Sigmoid colon (tissue), 7 donors: ENCODE measurements around the gene RAB7A. TPM values are rescaled to one million over a fixed set of nuclear protein-coding genes. Genes with fewer than 3 reads are reported as not detected.

Experiments
- DNase-seq: peaks from one replicate; pipeline ENCODE4 v3.0.0-alpha.2; 2019
- H3K27ac ChIP-seq, 4 donors: fragments of 200-600 bp; sonication (generic); one replicate each; pipeline ENCODE4 v1.5.1; 2016 to 2019; ENCODE audit warnings: mild to moderate bottlenecking in 1 of 4
- H3K27me3 ChIP-seq, 3 donors: fragments of 200-600 bp; sonication (generic); one replicate each; pipeline ENCODE4 v1.5.1; 2019; ENCODE audit warnings: mild to moderate bottlenecking in 1 of 3
- H3K36me3 ChIP-seq, 4 donors: fragments of 200-600 bp; sonication (generic); one replicate each; pipeline ENCODE4 v1.5.1; 2016 to 2019
- H3K4me1 ChIP-seq, 4 donors: fragments of 200-600 bp; sonication (generic); one replicate each; pipeline ENCODE4 v1.5.1; 2017 to 2019
- H3K4me3 ChIP-seq, 4 donors: fragments of 200-600 bp; sonication (generic); one replicate each; pipeline ENCODE4 v1.5.1; 2017 to 2019; ENCODE audit warnings: mild to moderate bottlenecking in 2 of 4, moderate library complexity in 1 of 4
- H3K9me3 ChIP-seq, 4 donors: fragments of 200-600 bp in 3 of 4; sonication (generic) in 3 of 4; one replicate each; pipeline versions ENCODE4 v1.5.1 to v1.6.1; 2013 to 2019
- CTCF ChIP-seq, 4 experiments: fragments of 450-650 bp in 3 of 4; fragments of 200-600 bp in 1 of 4; IDR thresholded peaks; one replicate each; pipeline ENCODE4 v1.5.1; 2016 to 2019; ENCODE audit warnings: antibody characterized with exemption in 4 of 4, mild to moderate bottlenecking in 3 of 4, moderate library complexity in 2 of 4
- EP300 ChIP-seq, 4 donors: sonication (generic); formaldehyde crosslinking; IDR thresholded peaks; one replicate each; pipeline ENCODE4 v1.6.1; 2017; ENCODE audit warnings: antibody characterized with exemption in 4 of 4
- POLR2A ChIP-seq, 2 donors: fragments of 450-650 bp; IDR thresholded peaks; one replicate each; pipeline ENCODE4 v1.6.1; 2016; ENCODE audit warnings: antibody characterized with exemption in 2 of 2, mild to moderate bottlenecking in 2 of 2, moderate library complexity in 2 of 2
- POLR2AphosphoS5 ChIP-seq, 4 donors: sonication (generic); formaldehyde crosslinking; IDR thresholded peaks; one replicate each; pipeline ENCODE4 v1.6.1; 2017; ENCODE audit warnings: antibody characterized with exemption in 4 of 4
- WGBS, 2 donors: extraction: QIAGEN DNeasy Blood & Tissue Kit; methylation state at CpG; one replicate each; pipeline ENCODE4 v1.1.7; 2013; 5-methylcytosine and 5-hydroxymethylcytosine counted together
- intact Hi-C: fragments of 100-400 bp; cut with DNase I; formaldehyde crosslinking; loops from one replicate; pipeline ENCODE4 v1.15.1; 2023
- polyA plus RNA-seq, 3 donors: library from polyadenylated mRNA; stranded (reverse); fragments of 200-250 nt; gene quantifications; one replicate each; pipeline ENCODE4 v1.2.3, GENCODE V29; 2013
- total RNA-seq, 4 donors: library from RNA; depleted of rRNA; stranded (reverse); fragments of >200 nt; gene quantifications; one replicate each; pipeline ENCODE4 v1.1.0, GENCODE V29; 2016
- donor health status: healthy with polysubstance abuse.
- donor health status: Bipolar disorder and iron deficiency.
- donor health status: healthy.

RAB7A gene
- total and polyA plus RNA-seq, 7 donors, result 73.6 to 275 (median 100.0) TPM

GRCh38 chr3:128683957-128684356 lies 42.0 kb upstream of the RAB7A start:
- H3K36me3 ChIP-seq, result no peaks in the 10 kb centered on the region
- peaks cover 0 to 6% (median 3%) of the 10 kb centered on the region in 4 donors for H3K4me1 ChIP-seq
- no peak overlapping the region for H3K4me3 ChIP-seq
- DNase-seq, result no peak
- no peaks in the 10 kb centered on the region for H3K27me3 ChIP-seq
- no peaks in the 10 kb centered on the region for H3K9me3 ChIP-seq
- 51 to 82% methylated on average over 3 of the region's 3 CpGs for WGBS, 2 donors
- no peak overlapping the region for H3K27ac ChIP-seq
- intact Hi-C loops, result loop anchor here (5.0 kb wide), 1 partner anchor 67 kb away; no protein-coding TSS in a partner anchor
- no peak for TF ChIP-seq POLR2AphosphoS5 (IDR thresholded peaks at IDR 0.05)
- no peak for TF ChIP-seq EP300 (IDR thresholded peaks at IDR 0.05)
- TF ChIP-seq CTCF (IDR thresholded peaks at IDR 0.05), result no peak
- TF ChIP-seq POLR2A (IDR thresholded peaks at IDR 0.05), result no peak

- no peaks in the 10 kb centered on the region for H3K9me3 ChIP-seq
- TF ChIP-seq CTCF (IDR thresholded peaks at IDR 0.05), result no peak
- TF ChIP-seq POLR2A (IDR thresholded peaks at IDR 0.05), result no peak
- H3K27me3 ChIP-seq, result no peaks in the 10 kb centered on the region
- no peak overlapping the region for H3K4me3 ChIP-seq
- H3K4me1 ChIP-seq, result peaks cover 0 to 3% (median 1%) of the 10 kb centered on the region in 4 donors
- intact Hi-C loops, result loop anchor here (5.0 kb wide), 1 partner anchor 68 kb away; no protein-coding TSS in a partner anchor
- 92 to 94% methylated on average over 11 of the region's 11 CpGs for WGBS, 2 donors
- H3K27ac ChIP-seq, result no peak overlapping the region
- no peak for DNase-seq
- H3K36me3 ChIP-seq, result no peaks in the 10 kb centered on the region
Measured at GRCh38 chr3:128684986-128685726, 40.8 kb upstream of the RAB7A start.

GRCh38 chr3:128686465-128686864 lies 39.5 kb upstream of the RAB7A start:
- 81 to 91% methylated on average over 8 of the region's 8 CpGs for WGBS, 2 donors
- Histone ChIP-seq H3K36me3 (no peaks in the 10 kb centered on the region), H3K4me3 (no peak overlapping the region), H3K27me3 (no peaks in the 10 kb centered on the region), H3K4me1 (no peaks in the 10 kb centered on the region), H3K9me3 (no peaks in the 10 kb centered on the region), H3K27ac (no peak overlapping the region)
- intact Hi-C loops, result no loop called here
- no peak for DNase-seq
- TF ChIP-seq POLR2A (IDR thresholded peaks at IDR 0.05) (no peak), EP300 (IDR thresholded peaks at IDR 0.05) (no peak), POLR2AphosphoS5 (IDR thresholded peaks at IDR 0.05) (no peak), CTCF (IDR thresholded peaks at IDR 0.05) (no peak)

- DNase-seq, result no peak
- Histone ChIP-seq H3K27me3 (no peaks in the 10 kb centered on the region), H3K4me3 (no peak overlapping the region), H3K27ac (no peak overlapping the region), H3K9me3 (no peaks in the 10 kb centered on the region), H3K36me3 (no peaks in the 10 kb centered on the region), H3K4me1 (no peaks in the 10 kb centered on the region)
- WGBS, 2 donors, result 80 to 89% methylated on average over 5 of the region's 5 CpGs
- intact Hi-C loops, result no loop called here
- no peak for TF ChIP-seq POLR2A (IDR thresholded peaks at IDR 0.05)
- no peak for TF ChIP-seq POLR2AphosphoS5 (IDR thresholded peaks at IDR 0.05)
- no peak for TF ChIP-seq CTCF (IDR thresholded peaks at IDR 0.05)
- TF ChIP-seq EP300 (IDR thresholded peaks at IDR 0.05), result no peak
Measured at GRCh38 chr3:128689060-128689459, 36.9 kb upstream of the RAB7A start.

GRCh38 chr3:128693696-128694095 lies 32.3 kb upstream of the RAB7A start:
- WGBS, 2 donors, result 0 to 60% methylated on average over 2 of the region's 2 CpGs
- TF ChIP-seq POLR2A (IDR thresholded peaks at IDR 0.05) (no peak), EP300 (IDR thresholded peaks at IDR 0.05) (no peak), CTCF (IDR thresholded peaks at IDR 0.05) (no peak), POLR2AphosphoS5 (IDR thresholded peaks at IDR 0.05) (no peak)
- no peaks in the 10 kb centered on the region for H3K27me3 ChIP-seq
- H3K4me3 ChIP-seq, result no peak overlapping the region
- H3K36me3 ChIP-seq, result no peaks in the 10 kb centered on the region
- H3K9me3 ChIP-seq, result no peaks in the 10 kb centered on the region
- DNase-seq, result no peak
- H3K27ac ChIP-seq, result no peak overlapping the region
- peaks cover 0 to 4% (median 0%) of the 10 kb centered on the region in 4 donors for H3K4me1 ChIP-seq
- intact Hi-C loops, result no loop called here
